RKO (cell line): ENCODE data around the gene GNAT3.

ENCODE experiments used
- DNase-seq: peaks from one replicate; pipeline ENCODE4 v3.0.0-alpha.2; 2016; ENCODE audit warnings: low spot score

The GNAT3 gene

DNA sequence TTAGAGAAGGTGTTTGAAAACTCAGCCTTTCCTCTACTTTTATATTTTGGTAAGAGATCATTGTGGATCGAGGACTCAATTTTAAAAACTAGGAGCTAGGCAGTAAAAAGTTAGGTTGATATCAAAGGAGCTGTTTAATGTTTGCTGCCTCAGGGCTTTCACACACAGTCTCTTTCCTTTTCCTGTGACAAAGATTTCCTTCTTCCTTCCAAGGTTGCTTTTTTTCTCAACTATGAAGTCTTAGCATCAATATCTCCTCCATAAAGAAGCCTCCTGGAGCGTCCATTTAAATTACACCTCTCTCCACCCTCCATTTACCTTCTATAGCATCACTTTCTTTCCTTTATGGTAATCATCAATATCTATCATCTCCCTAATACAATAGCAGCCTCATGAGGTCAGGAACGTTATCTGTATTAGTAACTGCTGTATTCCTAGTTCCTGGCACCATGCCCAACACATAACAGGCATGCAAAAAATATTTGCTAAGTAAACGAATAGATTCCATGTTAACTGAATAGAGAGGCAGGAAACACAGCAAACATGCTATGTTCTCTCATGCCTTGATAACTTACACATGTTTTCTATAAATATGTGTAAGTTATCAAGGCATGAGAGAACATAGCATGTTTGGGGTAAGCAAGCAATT is 48.5 kb downstream of the GNAT3 start:
- no peak for DNase-seq

DNA sequence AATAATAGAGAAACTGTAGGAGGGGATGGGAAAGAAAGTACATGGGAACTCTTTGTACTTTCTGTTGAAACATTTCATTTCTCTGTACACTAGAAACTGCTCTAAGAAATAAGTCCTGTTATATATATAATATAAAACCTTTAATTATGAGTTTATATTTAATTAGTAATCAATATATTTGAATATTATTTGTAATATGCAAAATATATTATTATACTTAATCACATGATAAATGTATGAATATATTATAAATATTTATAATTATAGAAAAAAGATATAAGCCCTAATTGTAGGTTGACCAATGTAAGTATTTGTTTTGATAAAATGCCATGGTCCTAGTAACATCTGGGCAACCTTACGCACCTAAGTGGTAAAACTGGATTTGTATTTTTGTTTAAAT is 51.0 kb downstream of the GNAT3 start:
- DNase-seq: no peak

DNA sequence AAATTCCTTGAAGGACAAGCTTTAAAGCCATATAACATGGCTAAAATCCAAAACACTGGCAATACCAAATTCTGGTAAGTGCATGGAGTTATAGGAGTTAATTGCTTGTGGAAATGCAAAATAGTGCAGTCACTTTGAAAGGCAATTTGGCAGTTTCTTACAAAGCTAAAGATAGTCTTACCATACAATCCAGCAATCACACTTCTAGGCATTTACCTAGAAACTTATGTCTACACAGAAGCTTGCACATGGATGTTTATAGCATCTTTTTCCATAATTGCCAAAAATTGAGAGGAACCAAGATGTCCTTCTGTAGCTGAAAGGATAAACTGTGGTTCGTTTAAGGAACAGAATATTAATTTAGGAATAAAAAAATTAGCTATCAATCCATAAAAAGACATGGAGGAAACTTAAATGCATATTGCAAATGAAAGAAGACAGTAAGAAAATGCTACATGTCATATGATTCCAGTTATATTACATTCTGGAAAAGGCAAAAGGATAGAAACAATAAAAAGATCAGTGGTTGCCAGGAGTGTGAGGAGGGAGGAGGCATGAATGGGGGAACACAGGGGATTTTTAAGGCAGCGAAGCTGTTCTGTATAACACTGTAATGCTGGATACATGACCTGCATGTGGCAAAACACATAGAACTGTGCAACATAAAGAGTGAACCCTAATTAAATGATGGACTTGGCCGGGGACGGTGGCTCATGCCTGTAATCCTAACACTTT is 51.9 kb downstream of the GNAT3 start:
- no peak for DNase-seq

DNA sequence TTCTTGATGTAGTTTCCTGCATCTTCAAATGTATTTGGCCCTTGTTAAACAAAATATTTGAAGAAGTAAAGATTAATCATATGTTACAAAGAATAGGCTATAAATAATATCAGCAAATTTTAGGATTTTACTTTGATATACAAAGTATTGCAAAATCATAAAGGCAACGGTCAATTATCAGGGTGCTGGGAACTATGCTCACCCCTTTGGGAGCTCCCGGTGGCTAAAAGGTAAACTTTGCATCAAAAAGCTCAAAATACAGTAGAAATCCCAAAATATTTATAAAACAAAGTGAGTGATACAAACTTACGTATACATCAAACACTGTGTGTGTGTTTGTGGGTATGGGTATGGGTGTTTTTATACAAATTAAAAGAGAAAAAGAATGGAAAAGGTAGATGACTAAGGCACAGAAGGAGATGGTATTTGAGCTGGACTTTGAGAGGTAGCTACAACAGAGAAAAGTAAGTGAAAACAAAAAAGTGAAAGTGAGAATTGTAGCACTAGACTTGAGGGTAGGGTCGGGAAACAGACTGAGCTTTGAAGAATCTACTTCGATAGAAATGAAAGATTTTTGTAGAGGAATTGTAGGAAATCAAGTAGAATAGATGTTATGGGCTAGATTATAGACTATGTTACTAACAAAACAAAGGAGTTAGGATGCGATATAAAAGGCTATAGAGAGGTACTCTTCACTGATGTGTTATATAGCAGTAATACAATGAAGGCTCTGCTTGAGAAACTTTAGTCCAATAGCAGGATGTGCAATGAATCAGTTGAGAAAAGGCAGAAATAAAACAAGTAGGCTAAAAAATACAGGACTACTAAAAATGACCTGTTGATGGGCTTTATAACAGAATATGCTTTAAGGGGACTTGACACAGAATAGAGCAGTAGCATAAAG is 52.8 kb downstream of the GNAT3 start:
- DNase-seq: no peak

DNA sequence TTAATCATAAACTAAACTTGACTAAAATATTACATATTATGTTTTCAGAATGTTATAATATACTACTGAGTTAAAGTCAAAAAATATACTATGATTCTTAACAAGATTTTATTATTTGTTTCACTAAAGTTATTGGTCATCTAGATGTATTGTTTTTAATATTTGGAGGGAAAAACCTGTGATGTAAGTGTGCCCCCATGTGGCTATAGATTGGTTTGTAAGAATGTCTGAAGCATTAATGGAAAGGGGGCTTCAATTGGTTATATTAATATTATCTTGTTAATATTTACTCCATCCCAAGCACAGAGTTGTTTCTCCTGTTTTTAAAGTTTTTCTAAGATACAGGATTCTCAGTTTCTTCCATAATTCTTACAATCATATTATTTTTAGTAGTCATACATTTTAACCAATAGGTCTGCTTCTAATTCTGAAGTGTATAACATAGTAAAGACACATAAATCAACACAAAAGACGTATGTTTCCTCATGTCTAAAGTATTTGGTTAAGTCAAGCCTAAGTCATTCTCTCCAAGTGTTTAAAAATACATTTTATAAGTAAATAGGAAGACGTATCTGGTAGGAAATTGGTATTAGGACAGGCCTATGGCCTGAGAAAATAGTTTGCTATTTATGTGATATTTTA is 58.0 kb downstream of the GNAT3 start:
- peak; percentile 13 for DNase-seq

DNA sequence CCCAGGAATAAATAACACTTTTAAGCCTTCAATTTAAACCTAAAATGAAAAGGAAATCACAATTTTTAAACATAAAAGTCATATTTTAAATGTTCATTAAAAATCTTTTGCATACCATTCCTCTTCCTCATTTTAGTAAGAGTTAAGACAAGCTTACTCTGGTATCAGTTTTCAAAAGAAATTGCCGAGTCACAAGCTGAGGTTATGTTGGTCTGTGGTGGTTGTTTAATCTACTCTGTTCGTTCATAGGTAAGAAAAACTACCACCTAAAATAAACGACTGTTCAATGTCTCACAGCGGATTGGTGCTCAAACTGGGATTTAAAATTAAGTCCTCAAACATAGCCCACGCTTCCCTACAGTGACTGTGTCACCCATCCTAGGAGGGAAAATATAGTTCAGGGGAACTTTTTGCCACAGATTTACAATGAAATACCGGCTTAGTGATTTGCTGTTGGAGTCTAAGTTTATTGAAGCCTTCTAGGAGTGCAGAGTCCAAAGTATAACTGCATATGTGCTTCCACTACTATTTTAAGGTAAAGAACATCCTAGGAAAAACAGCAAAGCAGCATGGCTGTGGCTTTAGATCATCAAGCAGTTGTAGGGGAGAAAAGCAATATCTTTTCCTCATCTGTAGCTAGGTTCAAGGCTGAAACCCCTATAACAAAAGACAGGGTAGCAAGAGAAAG is 61.1 kb downstream of the GNAT3 start:
- DNase-seq: no peak

DNA sequence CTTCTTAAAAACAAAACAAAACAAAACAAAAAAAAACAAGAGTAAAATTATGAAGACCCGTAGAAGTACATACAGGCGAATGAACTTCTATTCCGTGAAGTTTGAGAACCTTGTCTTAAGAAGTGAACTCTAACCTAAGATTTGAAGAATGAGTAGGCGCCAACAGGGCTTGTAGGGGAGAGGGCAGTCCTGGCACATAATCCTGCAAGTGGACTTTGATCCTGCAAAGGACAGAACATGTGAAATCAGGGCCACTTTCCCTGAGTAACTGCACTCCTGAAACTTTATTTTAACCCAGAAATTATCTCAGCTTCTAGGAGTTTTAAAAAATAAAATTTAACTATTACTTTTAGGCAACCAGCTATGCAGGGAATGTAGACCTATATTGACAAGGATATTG is 62.0 kb downstream of the GNAT3 start:
- DNase-seq: no peak

DNA sequence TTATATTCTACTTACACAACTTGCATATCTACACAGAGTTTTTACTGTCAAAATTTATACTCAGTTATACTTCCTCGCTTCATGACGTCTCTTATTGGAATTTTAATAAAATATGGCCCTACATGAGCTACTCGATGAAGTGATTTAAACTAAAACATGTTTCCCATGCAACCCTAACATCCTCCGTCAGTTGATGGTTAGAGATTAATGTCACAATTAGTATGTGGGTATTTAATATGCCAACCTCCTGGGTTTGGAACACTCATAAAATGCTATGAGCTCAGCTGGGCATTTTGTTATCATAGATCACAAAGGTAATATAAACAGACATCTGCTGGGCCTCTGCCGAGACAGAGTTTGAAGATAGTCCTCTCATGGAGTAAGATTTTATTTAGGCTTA is 66.5 kb downstream of the GNAT3 start:
- DNase-seq: no peak

DNA sequence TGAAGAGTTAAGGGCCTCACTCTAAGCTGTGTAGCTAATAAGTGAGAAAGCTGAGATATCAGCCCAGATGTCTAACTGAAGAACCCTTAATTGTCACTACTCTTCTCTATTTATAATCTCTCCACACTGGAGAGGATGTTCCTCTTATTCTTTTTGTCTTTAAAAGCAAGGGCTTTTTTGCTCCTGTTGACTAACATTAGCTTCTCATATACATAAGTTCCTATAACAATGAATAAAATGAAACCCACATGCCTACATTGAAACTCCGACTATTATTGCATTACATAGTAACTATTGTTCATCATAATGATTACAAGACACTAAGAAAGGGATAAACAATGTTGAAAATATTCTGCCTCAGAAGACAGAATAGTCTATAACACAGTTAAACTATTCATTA is 67.1 kb downstream of the GNAT3 start:
- DNase-seq: no peak

DNA sequence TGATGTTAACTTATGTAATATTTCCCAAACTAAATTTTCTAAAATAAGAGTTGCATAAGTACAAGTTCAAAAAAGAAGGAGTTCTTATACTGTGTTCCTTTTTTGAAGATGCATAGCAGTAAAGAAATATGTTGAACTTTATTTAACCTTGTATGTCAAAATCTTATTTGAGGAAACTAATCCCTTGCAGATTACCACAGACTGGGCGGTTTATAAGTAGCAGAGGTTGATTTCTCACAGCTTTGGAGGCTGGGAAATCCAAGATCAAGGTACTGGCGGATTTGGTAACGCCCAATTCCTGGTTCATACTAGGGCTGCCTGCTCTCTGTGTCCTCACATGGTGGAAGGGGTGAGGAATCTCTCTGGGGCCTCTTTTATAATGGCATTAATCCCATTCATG is 68.5 kb downstream of the GNAT3 start:
- no peak for DNase-seq

DNA sequence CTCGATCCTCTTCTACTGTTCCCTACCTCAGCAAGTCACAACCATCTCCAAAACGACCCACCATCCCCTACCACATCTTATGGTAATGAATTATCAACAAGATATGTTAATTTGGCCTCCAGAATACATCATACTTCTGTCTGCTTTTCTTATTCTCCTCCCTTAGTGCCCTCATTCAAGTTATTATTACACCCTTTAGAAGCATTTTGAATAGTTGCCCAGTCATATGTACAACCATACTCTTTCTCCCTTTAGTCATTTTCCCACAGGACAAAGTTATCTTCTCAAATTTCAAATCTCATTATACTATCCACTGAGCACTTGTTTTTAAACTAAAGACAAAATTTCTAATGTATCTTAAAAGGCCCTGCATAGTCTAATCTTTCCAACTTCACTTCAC is 71.0 kb downstream of the GNAT3 start:
- DNase-seq: no peak

DNA sequence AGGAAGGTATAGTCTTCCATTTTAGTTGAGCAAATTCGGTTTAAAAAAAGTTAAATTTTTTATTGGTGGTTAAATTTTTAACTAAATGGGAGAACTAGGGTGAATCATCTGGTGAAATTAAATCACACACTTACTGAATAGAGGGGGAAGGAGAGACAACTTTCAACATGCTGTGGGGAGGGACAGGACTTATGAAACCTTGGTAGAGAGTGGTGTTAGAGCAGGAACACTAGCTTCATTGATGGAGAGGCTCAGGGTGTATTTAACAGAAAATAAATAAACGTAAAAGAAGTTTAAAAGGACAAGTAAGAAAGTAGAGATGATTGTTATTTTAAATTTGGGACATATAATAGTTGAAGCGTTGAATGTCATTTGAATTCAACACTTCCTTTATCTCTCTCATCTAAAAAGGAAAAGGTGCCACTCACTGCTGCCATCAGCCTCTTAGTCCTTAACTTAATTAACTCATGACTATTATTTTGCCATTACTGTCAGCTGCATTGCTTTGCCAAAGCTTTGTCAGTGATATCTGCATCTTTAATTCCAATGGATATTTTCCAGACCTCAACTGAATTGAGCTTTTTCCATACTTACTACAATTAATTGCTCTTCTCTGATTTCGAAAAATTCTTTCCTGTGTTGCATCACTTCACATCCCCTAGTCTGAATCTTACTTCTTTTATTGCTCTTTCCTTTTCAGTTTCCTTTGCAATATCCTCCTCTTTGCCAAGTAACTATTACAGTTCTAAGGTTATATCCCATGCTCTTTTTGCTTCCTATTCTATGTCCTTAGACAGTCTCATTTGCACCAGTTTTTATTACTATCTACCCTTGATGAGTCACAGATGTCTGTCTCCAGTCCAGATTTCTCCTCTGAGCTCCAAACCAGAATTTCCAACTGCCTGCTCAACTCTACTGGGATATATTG is 71.7 kb downstream of the GNAT3 start:
- no peak for DNase-seq

DNA sequence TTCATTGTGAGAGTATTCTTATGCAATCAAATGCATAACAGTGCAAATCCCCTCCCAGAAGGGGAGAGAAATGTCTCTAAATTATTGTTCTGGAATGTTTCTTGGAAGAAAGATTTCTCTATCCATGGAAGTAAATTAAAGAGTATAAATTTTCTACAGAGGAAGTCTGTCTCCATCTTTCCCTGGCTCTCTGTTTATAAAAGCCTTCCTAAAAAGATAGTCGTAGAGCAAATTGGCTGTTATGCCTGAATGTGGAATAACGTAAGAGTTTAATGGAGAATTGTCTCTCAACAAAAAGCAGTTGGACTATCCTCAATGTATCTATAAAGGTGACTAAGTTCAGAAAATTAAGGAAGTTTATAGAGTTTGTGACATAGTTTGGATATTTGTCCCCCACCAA is 76.3 kb downstream of the GNAT3 start:
- no peak for DNase-seq

DNA sequence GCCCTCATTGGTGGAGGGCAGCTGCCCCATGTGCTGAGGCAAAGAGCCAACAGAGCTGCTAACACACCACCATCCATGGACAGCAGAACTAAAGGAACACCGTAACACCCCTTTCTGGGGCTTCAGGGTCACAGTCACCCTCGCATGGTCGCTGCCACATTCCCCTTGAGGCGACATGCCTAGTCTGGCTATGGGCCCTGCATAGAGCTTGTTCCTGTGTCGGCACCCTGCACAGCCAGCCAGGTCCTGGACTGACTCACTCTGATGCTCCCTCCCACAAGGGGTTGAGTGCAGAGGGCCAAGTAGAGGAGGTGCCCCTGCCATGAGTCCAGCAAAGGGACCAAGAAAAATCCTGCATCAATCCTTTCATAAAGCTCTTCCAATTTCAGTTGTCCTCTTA is 77.8 kb downstream of the GNAT3 start:
- DNase-seq: no peak

DNA sequence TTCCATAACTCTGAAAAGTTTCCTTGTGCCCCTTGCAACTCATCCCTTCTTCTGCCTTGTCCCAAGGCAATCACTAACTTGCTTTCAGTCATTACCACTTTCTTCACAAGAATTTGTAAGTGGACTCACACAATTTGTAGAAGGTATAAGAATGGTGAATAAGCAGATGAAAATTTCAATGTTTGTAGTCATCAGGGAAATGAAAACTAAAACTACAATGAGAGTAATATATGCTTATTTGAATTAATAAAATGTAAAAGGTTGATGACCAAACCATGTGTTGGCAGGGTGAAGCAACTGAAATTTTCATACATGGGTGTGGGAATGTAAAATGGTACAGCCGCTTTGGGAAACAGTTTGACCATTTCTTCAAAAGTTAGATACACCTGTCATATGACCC is 79.7 kb downstream of the GNAT3 start:
- DNase-seq: no peak

DNA sequence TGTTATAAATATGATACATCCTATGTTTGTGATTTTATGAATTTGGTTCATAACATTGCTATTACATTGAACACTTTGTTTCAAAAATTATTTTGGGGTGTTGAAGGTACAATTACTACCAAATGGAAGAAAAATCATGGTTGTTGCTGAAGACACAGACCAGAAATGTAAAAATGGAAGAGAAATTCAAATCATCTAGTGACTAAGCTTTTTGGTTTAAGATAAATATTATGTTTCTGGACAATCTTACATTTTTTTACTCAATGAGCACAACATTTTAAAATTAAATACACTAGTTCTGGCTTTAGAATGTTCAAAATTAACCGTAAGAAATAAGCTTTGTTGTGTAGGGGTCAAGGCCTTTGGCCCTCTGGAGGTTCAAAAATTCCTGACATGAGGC is 82.7 kb downstream of the GNAT3 start:
- no peak for DNase-seq

DNA sequence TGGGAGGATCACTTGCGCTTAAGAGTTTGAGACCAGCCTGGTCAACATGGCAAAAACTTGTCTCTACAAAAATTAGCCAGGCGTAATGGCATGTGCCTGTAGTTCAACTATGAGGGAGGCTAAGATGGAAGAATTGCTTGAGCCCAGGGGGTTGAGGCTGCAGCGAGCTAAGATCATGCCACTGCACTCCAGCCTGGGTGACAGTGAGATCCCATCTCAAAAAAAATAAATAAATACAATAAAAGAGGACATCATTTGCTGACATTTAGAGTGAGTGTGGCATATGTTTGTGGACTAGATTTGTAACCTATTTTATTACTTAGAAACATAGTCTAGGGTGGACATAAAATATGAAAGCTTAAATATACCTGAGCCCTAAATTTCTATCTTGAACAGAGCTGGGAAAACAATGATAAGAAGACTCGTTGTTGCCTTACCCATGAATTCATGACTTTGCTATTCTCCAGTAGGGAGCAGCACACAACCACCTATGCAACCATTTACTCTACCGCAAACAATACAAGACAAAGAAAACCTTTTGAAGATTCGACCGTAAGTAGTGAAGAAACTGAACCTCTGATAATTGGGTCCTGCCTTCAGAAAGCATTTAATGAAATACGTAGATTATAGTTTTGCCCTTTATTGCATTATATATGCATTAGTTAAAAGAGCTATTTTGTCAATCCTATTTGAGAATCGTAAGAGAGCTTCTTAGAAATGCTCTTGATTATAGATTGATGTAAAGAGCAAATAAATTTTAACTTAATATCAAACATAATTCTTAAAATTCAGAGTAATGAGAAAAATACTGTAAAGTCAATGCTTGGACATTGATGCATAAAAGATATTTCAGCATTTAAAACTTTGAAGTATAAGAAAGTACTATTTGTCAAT is 83.5 kb downstream of the GNAT3 start:
- DNase-seq: peak; percentile 53

DNA sequence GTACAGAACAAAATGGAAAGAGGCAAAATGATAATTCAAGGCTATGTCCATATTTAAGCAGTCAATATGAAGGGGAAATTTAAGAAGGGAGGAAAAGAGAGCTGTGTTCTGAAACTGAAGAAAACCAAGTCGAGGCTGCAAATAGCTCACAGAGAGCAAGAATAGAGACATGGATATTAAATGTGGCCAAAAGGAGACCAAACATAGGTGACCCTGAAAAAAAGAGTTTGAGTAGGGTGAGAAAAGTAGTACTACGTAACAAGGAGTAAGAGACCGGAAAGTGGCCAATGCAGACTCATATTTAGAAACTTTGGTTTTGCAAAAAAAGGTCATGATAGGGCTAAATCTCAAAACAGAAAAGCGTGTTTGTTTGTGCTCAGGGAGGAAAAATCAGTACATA is 84.6 kb downstream of the GNAT3 start:
- no peak for DNase-seq

DNA sequence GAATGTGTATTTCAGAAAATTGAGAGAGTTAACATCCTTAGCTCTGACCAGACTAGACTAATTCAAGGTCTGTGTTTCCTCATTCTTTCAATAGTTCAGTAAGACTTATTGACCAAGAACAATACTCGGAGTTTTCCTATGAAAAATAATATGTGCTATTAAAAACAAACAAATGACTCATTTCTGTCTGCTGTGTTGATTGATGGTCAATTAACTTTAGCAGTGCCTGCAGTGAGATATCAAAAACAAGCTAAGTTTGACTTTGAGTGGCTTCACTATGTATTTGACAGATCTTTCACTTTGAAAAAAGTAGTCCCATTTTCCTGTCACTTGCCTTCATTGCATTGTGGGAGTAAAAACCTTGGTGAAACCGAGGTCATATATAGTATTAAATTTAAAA is 91.0 kb downstream of the GNAT3 start:
- no peak for DNase-seq
